Hepatocyte (in vitro differentiated cells): Measurements from ENCODE around the gene TAF10. TPM values are rescaled to one million over a fixed set of nuclear protein-coding genes. Genes with fewer than 3 reads are reported as not detected.

Experiments used
- DNase-seq: peaks from one replicate; pipeline ENCODE4 v3.0.0-alpha.2; 2016; ENCODE audit warnings: low spot score
- H2AFZ ChIP-seq: fragments of 200-600 bp; sonication (generic); 2 replicates; pipeline ENCODE4 v1.6.0; 2016; ENCODE audit warnings: antibody characterized with exemption, mild to moderate bottlenecking
- H3K27ac ChIP-seq: fragments of 200-600 bp; sonication (generic); 2 replicates; pipeline ENCODE4 v1.5.1; 2016; ENCODE audit warnings: mild to moderate bottlenecking
- H3K27me3 ChIP-seq: fragments of 200-600 bp; sonication (generic); 2 replicates; pipeline ENCODE4 v1.6.1; 2016
- H3K36me3 ChIP-seq: fragments of 200-600 bp; sonication (generic); replicated peaks from 2 replicates; pipeline ENCODE4 v1.5.1; 2016; ENCODE audit warnings: low read depth; ENCODE audit not compliant: insufficient read depth
- H3K4me1 ChIP-seq: fragments of 200-600 bp; sonication (generic); 2 replicates; pipeline ENCODE4 v1.5.1; 2016; ENCODE audit warnings: mild to moderate bottlenecking, moderate library complexity; ENCODE audit not compliant: insufficient read depth
- H3K4me2 ChIP-seq: fragments of 200-600 bp; sonication (generic); 2 replicates; pipeline ENCODE4 v1.6.0; 2016
- H3K4me3 ChIP-seq: fragments of 200-600 bp; sonication (generic); 2 replicates; pipeline ENCODE4 v1.5.1; 2016; ENCODE audit warnings: mild to moderate bottlenecking
- H3K79me2 ChIP-seq: fragments of 200-600 bp; sonication (generic); 2 replicates; pipeline ENCODE4 v1.6.0; 2017; ENCODE audit warnings: mild to moderate bottlenecking
- H3K9me2 ChIP-seq: fragments of 200-600 bp; sonication (generic); replicated peaks from 2 replicates; pipeline ENCODE4 v1.6.0; 2017; ENCODE audit warnings: mild to moderate bottlenecking; ENCODE audit not compliant: insufficient read depth
- H3K9me3 ChIP-seq: fragments of 200-600 bp; sonication (generic); 2 replicates; pipeline ENCODE4 v1.5.1; 2016; ENCODE audit warnings: low read depth, mild to moderate bottlenecking
- H4K20me1 ChIP-seq: fragments of 200-600 bp; sonication (generic); 2 replicates; pipeline ENCODE4 v1.6.0; 2016; ENCODE audit warnings: mild to moderate bottlenecking; ENCODE audit not compliant: insufficient read depth, poor library complexity, severe bottlenecking
- EZH2 ChIP-seq: fragments of 200-600 bp; sonication (generic); IDR thresholded peaks from 2 replicates; pipeline ENCODE4 v1.6.1; 2016; ENCODE audit warnings: antibody characterized with exemption, mild to moderate bottlenecking, borderline replicate concordance
- EZH2phosphoT487 ChIP-seq: fragments of 200-600 bp; sonication (generic); IDR thresholded peaks from one replicate; pipeline ENCODE4 v1.6.1; 2018; ENCODE audit warnings: antibody characterized with exemption, mild to moderate bottlenecking, low read depth, moderate library complexity; ENCODE audit not compliant: unreplicated experiment, severe bottlenecking
- WGBS: methylation state at CpG from one replicate; pipeline ENCODE4 v1.1.6; 2016; ENCODE audit warnings: low lambda C conversion rate; ENCODE audit errors: missing lambda C conversion rate; 5-methylcytosine and 5-hydroxymethylcytosine counted together
- polyA plus RNA-seq: library from polyadenylated mRNA; unstranded; fragments of >200 nt; fragmentation: Nextera tagmentation; extraction: Ambion mirVana; gene quantifications from 2 replicates; pipeline ENCODE4 v1.2.1, GENCODE V29; 2016
- total RNA-seq: library from RNA; depleted of rRNA; stranded (reverse); fragments of >200 nt; gene quantifications from 2 replicates; pipeline ENCODE4 v1.2.3, GENCODE V29; 2014
- TF ChIP-seq, protein P1 (sequence below): fragments of 200-600 bp; sonication (generic); IDR thresholded peaks from 2 replicates; pipeline ENCODE4 v1.5.1; 2016; ENCODE audit warnings: antibody characterized with exemption, mild to moderate bottlenecking; ENCODE audit not compliant: poor library complexity

Gene TAF10
- total and polyA plus RNA-seq, 2 experiments from 2014 or later = 33.3 to 295 TPM

DNA sequence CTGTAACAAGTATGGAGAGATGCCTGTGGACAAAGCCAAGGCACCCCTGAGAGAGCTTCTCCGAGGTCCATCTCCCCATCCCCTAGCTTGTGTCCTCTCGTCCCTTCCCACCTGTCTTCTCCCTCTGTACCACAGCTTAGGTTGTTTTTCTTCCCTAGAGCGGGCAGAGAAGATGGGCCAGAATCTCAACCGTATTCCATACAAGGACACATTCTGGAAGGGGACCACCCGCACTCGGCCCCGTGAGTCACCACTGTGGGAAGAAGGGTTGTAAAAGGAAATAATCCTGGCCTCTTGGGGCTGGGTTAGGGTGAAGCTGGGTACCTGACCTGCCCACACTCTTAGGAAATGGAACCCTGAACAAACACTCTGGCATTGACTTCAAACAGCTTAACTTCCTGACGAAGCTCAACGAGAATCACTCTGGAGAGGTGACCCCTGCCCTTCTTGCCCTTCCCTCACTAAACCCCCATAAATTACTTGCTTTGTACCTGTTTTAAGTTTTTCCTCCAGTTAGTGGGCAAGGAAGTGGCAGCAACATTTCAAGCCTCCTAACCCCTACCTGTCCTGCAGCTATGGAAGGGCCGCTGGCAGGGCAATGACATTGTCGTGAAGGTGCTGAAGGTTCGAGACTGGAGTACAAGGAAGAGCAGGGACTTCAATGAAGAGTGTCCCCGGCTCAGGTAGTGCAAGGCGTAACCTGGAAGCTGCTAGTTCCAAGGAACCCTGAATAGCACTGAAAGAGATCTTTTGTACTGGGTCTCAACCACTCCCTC, 3.1 kb downstream of the TAF10 start:
- WGBS = 93% methylated on average over 14 of the region's 14 CpGs

DNA sequence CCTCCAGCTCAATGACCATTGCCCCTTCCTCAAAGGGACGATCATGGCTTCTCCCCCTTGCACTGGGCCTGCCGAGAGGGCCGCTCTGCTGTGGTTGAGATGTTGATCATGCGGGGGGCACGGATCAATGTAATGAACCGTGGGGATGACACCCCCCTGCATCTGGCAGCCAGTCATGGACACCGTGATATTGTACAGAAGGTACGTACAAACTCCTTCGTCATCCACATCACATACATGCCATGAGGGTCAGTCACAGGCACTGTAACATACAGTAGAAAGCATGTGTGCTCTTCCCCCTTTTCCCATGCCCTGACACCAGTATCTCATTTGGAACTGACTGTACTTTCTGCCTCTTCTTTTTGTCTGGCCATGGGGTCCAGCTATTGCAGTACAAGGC, 4.0 kb downstream of the TAF10 start:
- Histone ChIP-seq H3K4me2 (peak overlapping the region; percentile 87), H3K4me3 (no peak overlapping the region), H3K4me1 (peaks cover 27% of the 10 kb centered on the region), H3K9me2 (no peaks in the 10 kb centered on the region), H2AFZ (no peak overlapping the region), H3K27me3 (no peaks in the 10 kb centered on the region), H3K36me3 (no peaks in the 10 kb centered on the region), H3K9me3 (no peaks in the 10 kb centered on the region), H3K27ac (peak overlapping the region; percentile 98), H4K20me1 (no peaks in the 10 kb centered on the region), H3K79me2 (peaks cover 62% of the 10 kb centered on the region)
- TF ChIP-seq EZH2 = no peak
- no peak for TF ChIP-seq EZH2phosphoT487
- TF ChIP-seq, protein P1, sequence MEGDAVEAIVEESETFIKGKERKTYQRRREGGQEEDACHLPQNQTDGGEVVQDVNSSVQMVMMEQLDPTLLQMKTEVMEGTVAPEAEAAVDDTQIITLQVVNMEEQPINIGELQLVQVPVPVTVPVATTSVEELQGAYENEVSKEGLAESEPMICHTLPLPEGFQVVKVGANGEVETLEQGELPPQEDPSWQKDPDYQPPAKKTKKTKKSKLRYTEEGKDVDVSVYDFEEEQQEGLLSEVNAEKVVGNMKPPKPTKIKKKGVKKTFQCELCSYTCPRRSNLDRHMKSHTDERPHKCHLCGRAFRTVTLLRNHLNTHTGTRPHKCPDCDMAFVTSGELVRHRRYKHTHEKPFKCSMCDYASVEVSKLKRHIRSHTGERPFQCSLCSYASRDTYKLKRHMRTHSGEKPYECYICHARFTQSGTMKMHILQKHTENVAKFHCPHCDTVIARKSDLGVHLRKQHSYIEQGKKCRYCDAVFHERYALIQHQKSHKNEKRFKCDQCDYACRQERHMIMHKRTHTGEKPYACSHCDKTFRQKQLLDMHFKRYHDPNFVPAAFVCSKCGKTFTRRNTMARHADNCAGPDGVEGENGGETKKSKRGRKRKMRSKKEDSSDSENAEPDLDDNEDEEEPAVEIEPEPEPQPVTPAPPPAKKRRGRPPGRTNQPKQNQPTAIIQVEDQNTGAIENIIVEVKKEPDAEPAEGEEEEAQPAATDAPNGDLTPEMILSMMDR = no peak
- 93% methylated on average over 9 of the region's 9 CpGs for WGBS
- DNase-seq = no peak

More for the DNA sequence above, 3.1 kb downstream of the TAF10 start:
- Histone ChIP-seq H3K4me1 (peaks cover 32% of the 10 kb centered on the region), H3K9me3 (no peaks in the 10 kb centered on the region), H3K4me3 (no peak overlapping the region), H3K27me3 (no peaks in the 10 kb centered on the region), H3K36me3 (no peaks in the 10 kb centered on the region), H3K9me2 (no peaks in the 10 kb centered on the region), H3K79me2 (peaks cover 59% of the 10 kb centered on the region), H3K4me2 (no peak overlapping the region), H2AFZ (no peak overlapping the region), H4K20me1 (no peaks in the 10 kb centered on the region), H3K27ac (no peak overlapping the region)
- no peak for DNase-seq
- TF ChIP-seq EZH2phosphoT487 (no peak), EZH2 (no peak)
- TF ChIP-seq, protein P1 = no peak

- DNase-seq = no peak
- no peaks in the 10 kb centered on the region for H3K36me3 ChIP-seq
- no peaks in the 10 kb centered on the region for H3K9me3 ChIP-seq
- no peaks in the 10 kb centered on the region for H3K27me3 ChIP-seq
- H3K79me2 ChIP-seq = peaks cover 70% of the 10 kb centered on the region
- no peaks in the 10 kb centered on the region for H3K9me2 ChIP-seq
- peak overlapping the region; percentile 87 for H3K4me2 ChIP-seq
- peak overlapping the region; percentile 98 for H3K27ac ChIP-seq
- TF ChIP-seq, protein P1 = no peak
- TF ChIP-seq EZH2 (no peak), EZH2phosphoT487 (no peak)
- no peak overlapping the region for H2AFZ ChIP-seq
- no peak overlapping the region for H3K4me3 ChIP-seq
- peaks cover 32% of the 10 kb centered on the region for H3K4me1 ChIP-seq
- no peaks in the 10 kb centered on the region for H4K20me1 ChIP-seq
Measured at GRCh38 chr11:6607190-6607795, 4.7 kb downstream of the TAF10 start.
